GM12878 (cell line): Measurements from ENCODE around the gene GMDS. TPM values are rescaled to one million over a fixed set of nuclear protein-coding genes. Genes with fewer than 3 reads are reported as not detected.
A peak's percentile ranks its signal among the peaks of the same experiment; 100 is the strongest.
"Not testable (repeated sequence)": the region's sequence is repeated elsewhere in the genome, so short reads cannot be mapped to it uniquely, and the experiment has no call there.

Experiments used
- ATAC-seq: fragments of 200-7000 bp; cut with Tn5 transposase; 3 replicates; pipeline ENCODE4 v1.9.1; 2020; ENCODE audit warnings: mild to moderate bottlenecking, moderate library complexity
- BruUV-seq: library from RNA; stranded (reverse); fragments of 400-500 nt; replicated peaks from 2 replicates; lab custom pipeline; 2021; lab: Mats Ljungman, UMichigan
- CTCF ChIA-PET: fragments of 300-600 bp; sonication (Branson Sonifier 250); formaldehyde crosslinking; extraction: SDS; loops from one replicate; lab custom pipeline; 2021; ENCODE audit warnings: inconsistent platforms; lab: Yijun Ruan, JAX
- POLR2A ChIA-PET: fragments of 350-600 bp; formaldehyde crosslinking; extraction: SDS; loops from one replicate; lab custom pipeline; 2021; ENCODE audit warnings: inconsistent platforms; lab: Charles Lee
- RAD21 ChIA-PET: fragments of 300-600 bp; sonication (Branson Sonifier 250); formaldehyde crosslinking; loops from one replicate; lab custom pipeline; 2023; ENCODE audit warnings: antibody characterized with exemption; ENCODE audit not compliant: unreplicated experiment; lab: Charles Lee
- SMC1A ChIA-PET: fragments of 300-600 bp; sonication (Branson Sonifier 250); formaldehyde crosslinking; loops from one replicate; lab custom pipeline; 2023; ENCODE audit not compliant: unreplicated experiment, uncharacterized antibody; lab: Charles Lee
- DNase-seq: peaks from one replicate; pipeline ENCODE4 v3.0.0-alpha.2; 2011; ENCODE audit warnings: low read depth, low spot score
- FAIRE-seq: peaks from 3 replicates; lab custom pipeline; 2011; peaks lifted over from hg19 to GRCh38; lab: Jason Lieb, UNC
- H2AFZ ChIP-seq: 2 replicates; pipeline ENCODE4 v1.6.0; 2011; ENCODE audit warnings: low read depth, low read length, control low read depth; ENCODE audit not compliant: control insufficient read depth
- H3K27ac ChIP-seq: 2 replicates; pipeline ENCODE4 v1.5.1; 2011; ENCODE audit warnings: control low read depth; ENCODE audit not compliant: control insufficient read depth, insufficient read depth
- H3K27me3 ChIP-seq, 2 experiments: replicated peaks in 1 of 2; 2 replicates each; pipeline versions ENCODE4 v1.6.0 to v1.6.1; 2011; ENCODE audit warnings: low read length in 1 of 2; ENCODE audit not compliant: control insufficient read depth in 2 of 2, insufficient read depth in 2 of 2
- H3K36me3 ChIP-seq, 2 experiments: 2 replicates each; pipeline ENCODE4 v1.5.1; 2011; ENCODE audit warnings: low read length in 1 of 2; ENCODE audit not compliant: control insufficient read depth in 2 of 2, insufficient read depth in 2 of 2
- H3K4me1 ChIP-seq: 2 replicates; pipeline ENCODE4 v1.6.1; 2011; ENCODE audit warnings: mild to moderate bottlenecking, low read length, moderate library complexity, mixed read lengths; ENCODE audit not compliant: control insufficient read depth, insufficient read depth
- H3K4me2 ChIP-seq: 2 replicates; pipeline ENCODE4 v1.6.0; 2011; ENCODE audit warnings: control low read depth; ENCODE audit not compliant: control insufficient read depth, insufficient read depth
- H3K4me3 ChIP-seq: fragments of 200-600 bp; sonication (generic); 2 replicates; pipeline ENCODE4 v1.5.1; 2016
- H3K79me2 ChIP-seq: 2 replicates; pipeline ENCODE4 v1.6.0; 2011; ENCODE audit warnings: low read length; ENCODE audit not compliant: control insufficient read depth, insufficient read depth
- H3K9ac ChIP-seq: 2 replicates; pipeline ENCODE4 v1.8.0; 2011; ENCODE audit warnings: low read length, control low read depth, mixed read lengths; ENCODE audit not compliant: control insufficient read depth, insufficient read depth
- H3K9me3 ChIP-seq: replicated peaks from 3 replicates; pipeline ENCODE4 v1.5.1; 2011; ENCODE audit warnings: mild to moderate bottlenecking, low read length; ENCODE audit not compliant: control insufficient read depth, insufficient read depth
- H4K20me1 ChIP-seq: 2 replicates; pipeline ENCODE4 v1.6.0; 2011; ENCODE audit not compliant: control insufficient read depth, insufficient read depth
- ATF2 ChIP-seq: IDR thresholded peaks from 2 replicates; pipeline ENCODE4 v1.6.1; 2012; ENCODE audit warnings: low read length, inconsistent platforms
- ESRRA ChIP-seq: IDR thresholded peaks from 2 replicates; pipeline ENCODE4 v1.6.1; 2012; ENCODE audit warnings: mild to moderate bottlenecking, low read length, improper control_type of control experiment
- FOXM1 ChIP-seq: IDR thresholded peaks from 2 replicates; pipeline ENCODE4 v1.6.1; 2012; ENCODE audit warnings: low read depth, mild to moderate bottlenecking, inconsistent platforms, low read length, moderate library complexity
- IRF4 ChIP-seq: IDR thresholded peaks from 2 replicates; pipeline ENCODE4 v1.6.1; 2011; ENCODE audit warnings: low read depth, low read length
- KLF5 ChIP-seq: fragments of 450-650 bp; IDR thresholded peaks from 2 replicates; pipeline ENCODE4 v1.6.1; 2014; ENCODE audit warnings: mild to moderate bottlenecking; ENCODE audit not compliant: partially characterized antibody
- MAX ChIP-seq: IDR thresholded peaks from 2 replicates; pipeline ENCODE4 v1.6.1; 2012; ENCODE audit warnings: low read depth, low read length, improper control_type of control experiment
- MEF2A ChIP-seq: IDR thresholded peaks from 2 replicates; pipeline ENCODE4 v1.6.1; 2011; ENCODE audit warnings: low read depth, mild to moderate bottlenecking, low read length, moderate library complexity; ENCODE audit not compliant: insufficient read depth
- PAX5 ChIP-seq: IDR thresholded peaks from 2 replicates; pipeline ENCODE4 v1.6.1; 2011; ENCODE audit warnings: low read depth, low read length, borderline replicate concordance
- POLR2AphosphoS5 ChIP-seq: IDR thresholded peaks from 2 replicates; pipeline ENCODE4 v1.6.1; 2011; ENCODE audit warnings: mild to moderate bottlenecking, low read length, inconsistent platforms
- RUNX3 ChIP-seq: IDR thresholded peaks from 2 replicates; pipeline ENCODE4 v1.6.1; 2012; ENCODE audit warnings: low read length, inconsistent platforms
- TCF12 ChIP-seq: IDR thresholded peaks from 2 replicates; pipeline ENCODE4 v1.6.1; 2011; ENCODE audit warnings: low read depth, mild to moderate bottlenecking, low read length
- ZZZ3 ChIP-seq: IDR thresholded peaks from 2 replicates; pipeline ENCODE4 v1.6.1; 2011; ENCODE audit warnings: low read depth; ENCODE audit not compliant: control insufficient read depth, insufficient read length
- WGBS: methylation state at CpG from one replicate; pipeline ENCODE4 v1.1.6; 2016; ENCODE audit warnings: low lambda C conversion rate; ENCODE audit not compliant: insufficient replicate concordance, insufficient coverage; ENCODE audit errors: missing lambda C conversion rate; 5-methylcytosine and 5-hydroxymethylcytosine counted together
- in situ Hi-C: fragments of 300-500 bp; cut with MboI; formaldehyde crosslinking; loops from 9 replicates; pipeline ENCODE4 v1.14.3; 2018; ENCODE audit warnings: mixed read lengths
- intact Hi-C: fragments of 100-400 bp; cut with micrococcal nuclease; formaldehyde crosslinking; loops from one replicate; pipeline ENCODE4 v1.14.2; 2022; ENCODE audit not compliant: unreplicated experiment
- polyA plus RNA-seq, 11 experiments: library from polyadenylated mRNA; depleted of rRNA in 4 of 11; unstranded in 6 of 11; stranded (reverse) in 5 of 11; fragments of >200 nt; fragmentation: Nextera tagmentation in 4 of 11; fragmentation: Illumina TruSeq in 1 of 11; extraction: Ambion mirVana in 4 of 11; extraction: Trizol in 1 of 11; gene quantifications; 1 replicate in 1 of 11; 2 replicates in 10 of 11; pipeline versions ENCODE4 v1.2.1 to v1.2.3, GENCODE V29; 2011 to 2016; ENCODE audit warnings: inconsistent platforms in 2 of 11, missing spikeins in 2 of 11, low read depth in 1 of 11
- total RNA-seq, 4 experiments: library from RNA; depleted of rRNA in 3 of 4; stranded (reverse); fragments of >200 nt in 3 of 4; fragmentation: Illumina TruSeq in 1 of 4; extraction: Trizol in 1 of 4; gene quantifications; 2 replicates each; pipeline versions ENCODE4 v1.2.1 to v1.2.3, GENCODE V29; 2013 to 2021

The GMDS gene
- total and polyA plus RNA-seq, 10 of the 15 experiments (the other 5 are each of a cell fraction or from before 2014, with no cell fraction given), result 0.61 to 53.8 (median 29.3) TPM

- TF ChIP-seq POLR2AphosphoS5 (no peak), TCF12 (0 out of 2 replicates have a peak, but pooled peaks have one; percentile 41), IRF4 (peak; percentile 57; the same call in 1 of the 2 replicates), MEF2A (no peak), ATF2 (peak; percentile 37; the same call in 1 of the 2 replicates), PAX5 (peak; percentile 34; the same call in 1 of the 2 replicates), RUNX3 (peak; percentile 80), ZZZ3 (no peak), FOXM1 (no peak), ESRRA (no peak), KLF5 (no peak), MAX (no peak)
These were observed 575.4 kb downstream of the GMDS start (continued) for GRCh38 chr6:1669996-1670395.

GRCh38 chr6:1668456-1668855 lies 576.9 kb downstream of the GMDS start:
- ATAC-seq, SMC1A ChIA-PET, H2AFZ ChIP-seq, CTCF ChIA-PET, H3K4me2 ChIP-seq, H3K9ac ChIP-seq, FAIRE-seq, POLR2A ChIA-PET, in situ Hi-C loops, intact Hi-C loops, H3K36me3 ChIP-seq, H3K27me3 ChIP-seq, RAD21 ChIA-PET, DNase-seq, H3K79me2 ChIP-seq, BruUV-seq, H4K20me1 ChIP-seq, H3K4me3 ChIP-seq, H3K9me3 ChIP-seq, H3K27ac ChIP-seq: not testable (repeated sequence)
- 99% methylated on average over 5 of the region's 5 CpGs for WGBS
- peaks cover 27% of the 10 kb centered on the region for H3K4me1 ChIP-seq
